Sigmoid colon (tissue), 4 donors: ENCODE measurements around the gene SPIN1.

Experiments
- POLR2A ChIP-seq, 2 donors: fragments of 450-650 bp; IDR thresholded peaks; one replicate each; pipeline ENCODE4 v1.6.1; 2016; ENCODE audit warnings: antibody characterized with exemption in 2 of 2, mild to moderate bottlenecking in 2 of 2, moderate library complexity in 2 of 2
- POLR2AphosphoS5 ChIP-seq, 4 donors: sonication (generic); formaldehyde crosslinking; IDR thresholded peaks; one replicate each; pipeline ENCODE4 v1.6.1; 2017; ENCODE audit warnings: antibody characterized with exemption in 4 of 4
- TF ChIP-seq, protein P1 (sequence below), 4 experiments: fragments of 450-650 bp in 3 of 4; fragments of 200-600 bp in 1 of 4; IDR thresholded peaks; one replicate each; pipeline ENCODE4 v1.5.1; 2016 to 2019; ENCODE audit warnings: antibody characterized with exemption in 4 of 4, mild to moderate bottlenecking in 3 of 4, moderate library complexity in 2 of 4

DNA sequence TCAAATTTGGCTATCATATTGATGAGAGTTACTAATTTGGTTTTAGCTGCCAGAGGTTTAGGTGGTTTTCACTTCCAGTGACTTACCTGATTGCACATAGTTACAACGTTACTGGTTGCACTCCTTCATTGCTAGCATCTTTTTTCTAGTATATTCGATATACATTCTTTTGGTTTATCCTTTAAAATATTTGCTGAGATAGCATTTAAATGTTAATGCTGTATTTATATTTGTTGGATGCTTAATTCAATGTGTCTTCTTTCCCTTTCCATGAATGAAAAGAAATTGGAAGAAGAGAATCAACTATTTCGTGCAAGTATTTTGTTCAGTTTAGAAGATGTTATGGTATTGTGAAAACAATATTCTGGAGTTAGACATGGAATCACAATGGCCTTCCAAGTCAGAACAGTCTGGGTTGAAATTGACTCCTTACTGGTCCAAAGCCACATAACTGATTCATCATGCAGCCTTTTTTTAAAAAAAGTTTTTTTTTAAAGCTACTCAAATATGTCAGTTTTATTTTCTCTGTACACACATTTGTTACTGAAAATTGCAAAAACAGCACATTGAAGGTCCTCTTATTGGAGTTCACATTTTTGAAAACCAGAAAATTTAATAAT is 2.2 kb downstream of the SPIN1 start:
- TF ChIP-seq, protein P1, sequence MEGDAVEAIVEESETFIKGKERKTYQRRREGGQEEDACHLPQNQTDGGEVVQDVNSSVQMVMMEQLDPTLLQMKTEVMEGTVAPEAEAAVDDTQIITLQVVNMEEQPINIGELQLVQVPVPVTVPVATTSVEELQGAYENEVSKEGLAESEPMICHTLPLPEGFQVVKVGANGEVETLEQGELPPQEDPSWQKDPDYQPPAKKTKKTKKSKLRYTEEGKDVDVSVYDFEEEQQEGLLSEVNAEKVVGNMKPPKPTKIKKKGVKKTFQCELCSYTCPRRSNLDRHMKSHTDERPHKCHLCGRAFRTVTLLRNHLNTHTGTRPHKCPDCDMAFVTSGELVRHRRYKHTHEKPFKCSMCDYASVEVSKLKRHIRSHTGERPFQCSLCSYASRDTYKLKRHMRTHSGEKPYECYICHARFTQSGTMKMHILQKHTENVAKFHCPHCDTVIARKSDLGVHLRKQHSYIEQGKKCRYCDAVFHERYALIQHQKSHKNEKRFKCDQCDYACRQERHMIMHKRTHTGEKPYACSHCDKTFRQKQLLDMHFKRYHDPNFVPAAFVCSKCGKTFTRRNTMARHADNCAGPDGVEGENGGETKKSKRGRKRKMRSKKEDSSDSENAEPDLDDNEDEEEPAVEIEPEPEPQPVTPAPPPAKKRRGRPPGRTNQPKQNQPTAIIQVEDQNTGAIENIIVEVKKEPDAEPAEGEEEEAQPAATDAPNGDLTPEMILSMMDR (IDR thresholded peaks at IDR 0.05), result no peak
- TF ChIP-seq POLR2AphosphoS5 (IDR thresholded peaks at IDR 0.05) (no peak), POLR2A (IDR thresholded peaks at IDR 0.05) (no peak)
